Measurements from ENCODE around the gene ZNF429. TPM values are rescaled to one million over a fixed set of nuclear protein-coding genes. Genes with fewer than 3 reads are reported as not detected.
A peak's percentile ranks its signal among the peaks of the same experiment; 100 is the strongest.

ZNF429 gene
- total RNA-seq, 1 donor from 2014 or later: 19.9 TPM

GRCh38 chr19:21584537-21584936 is 79.1 kb downstream of the ZNF429 start:
- no peak for DNase-seq
- Mint-ChIP-seq H3K4me3 (no peak overlapping the region), H3K36me3 (ENCODE audit: low read depth) (peaks cover 3% of the 10 kb centered on the region), H3K4me1 (peaks cover 2% of the 10 kb centered on the region), H3K9me3 (peaks cover 14% of the 10 kb centered on the region), H3K27me3 (peaks cover 8% of the 10 kb centered on the region), H3K27ac (no peak overlapping the region)
- no peak for ATAC-seq (ENCODE audit: low read depth)
- intact Hi-C loops (cut with micrococcal nuclease): no loop called here
- ChIA-PET CTCF (no interaction called here), POLR2A (no interaction called here)
- TF ChIP-seq CTCF (IDR thresholded peaks at IDR 0.05): no peak

GRCh38 chr19:21585281-21585890 is 80.0 kb downstream of the ZNF429 start:
- ChIA-PET POLR2A (no interaction called here), CTCF (no interaction called here)
- intact Hi-C loops (cut with micrococcal nuclease): no loop called here
- DNase-seq (no peak), ATAC-seq (ENCODE audit: low read depth) (no peak)
- Mint-ChIP-seq H3K27me3 (peaks cover 8% of the 10 kb centered on the region), H3K4me1 (peaks cover 2% of the 10 kb centered on the region), H3K4me3 (no peak overlapping the region), H3K27ac (no peak overlapping the region), H3K36me3 (ENCODE audit: low read depth) (peaks cover 3% of the 10 kb centered on the region), H3K9me3 (peaks cover 12% of the 10 kb centered on the region)
- no peak for TF ChIP-seq CTCF (IDR thresholded peaks at IDR 0.05)

GRCh38 chr19:21586311-21587116 is 81.1 kb downstream of the ZNF429 start:
- H3K4me3 Mint-ChIP-seq: peak overlapping the region; percentile 58
- H3K27ac Mint-ChIP-seq: no peak overlapping the region
- peaks cover 3% of the 10 kb centered on the region for H3K36me3 Mint-ChIP-seq (ENCODE audit: low read depth)
- peaks cover 2% of the 10 kb centered on the region for H3K4me1 Mint-ChIP-seq
- ATAC-seq (ENCODE audit: low read depth): peak; percentile 28
- POLR2A ChIA-PET: no interaction called here
- H3K27me3 Mint-ChIP-seq: peaks cover 8% of the 10 kb centered on the region
- no peak for DNase-seq
- CTCF ChIA-PET: no interaction called here
- H3K9me3 Mint-ChIP-seq: peaks cover 5% of the 10 kb centered on the region
- intact Hi-C loops (cut with micrococcal nuclease): no loop called here
- TF ChIP-seq CTCF (IDR thresholded peaks at IDR 0.05): no peak

GRCh38 chr19:21587117-21587461 is 81.7 kb downstream of the ZNF429 start:
- Mint-ChIP-seq H3K27me3 (peaks cover 8% of the 10 kb centered on the region), H3K4me1 (peaks cover 2% of the 10 kb centered on the region), H3K4me3 (peak overlapping the region; percentile 58), H3K9me3 (peaks cover 5% of the 10 kb centered on the region), H3K36me3 (ENCODE audit: low read depth) (peaks cover 3% of the 10 kb centered on the region), H3K27ac (no peak overlapping the region)
- CTCF ChIA-PET: no interaction called here
- intact Hi-C loops (cut with micrococcal nuclease): no loop called here
- ATAC-seq (ENCODE audit: low read depth) (no peak), DNase-seq (no peak)
- POLR2A ChIA-PET: no interaction called here
- TF ChIP-seq CTCF (IDR thresholded peaks at IDR 0.05): no peak

- ATAC-seq (ENCODE audit: low read depth) (no peak), DNase-seq (no peak)
- Mint-ChIP-seq H3K27me3 (peaks cover 8% of the 10 kb centered on the region), H3K9me3 (peaks cover 5% of the 10 kb centered on the region), H3K27ac (no peak overlapping the region), H3K4me3 (no peak overlapping the region), H3K36me3 (ENCODE audit: low read depth) (peaks cover 3% of the 10 kb centered on the region), H3K4me1 (peaks cover 2% of the 10 kb centered on the region)
- no peak for TF ChIP-seq CTCF (IDR thresholded peaks at IDR 0.05)
- CTCF ChIA-PET: no interaction called here
- intact Hi-C loops (cut with micrococcal nuclease): no loop called here
- POLR2A ChIA-PET: no interaction called here
Measured at GRCh38 chr19:21587549-21587948, 82.1 kb downstream of the ZNF429 start.

Data from activated B cell treated with CpG ODN at 0.5 μM for 24 hours (primary cell).